Calu3 (cell line): ENCODE measurements around the gene CACNA1C. TPM values are rescaled to one million over a fixed set of nuclear protein-coding genes. Genes with fewer than 3 reads are reported as not detected.

Source experiments
- BruUV-seq: library from RNA; stranded (reverse); fragments of 400-500 nt; replicated peaks from 2 replicates; lab custom pipeline; 2021; lab: Mats Ljungman, UMichigan
- CTCF ChIA-PET: fragments of 300-600 bp; sonication (Branson Sonifier 250); formaldehyde crosslinking; loops from one replicate; lab custom pipeline; 2022; ENCODE audit warnings: antibody characterized with exemption; lab: Charles Lee
- DNase-seq: peaks from one replicate; pipeline ENCODE4 v3.0.0; 2022
- H3K27ac Mint-ChIP-seq: one replicate; pipeline ENCODE4 v1.8.0; 2022; ENCODE audit warnings: mixed read lengths; ENCODE audit not compliant: unreplicated experiment
- H3K27me3 Mint-ChIP-seq: one replicate; pipeline ENCODE4 v1.8.0; 2022; ENCODE audit warnings: mixed read lengths; ENCODE audit not compliant: unreplicated experiment
- H3K36me3 Mint-ChIP-seq: one replicate; pipeline ENCODE4 v1.8.0; 2022; ENCODE audit warnings: mild to moderate bottlenecking, moderate library complexity, mixed read lengths; ENCODE audit not compliant: insufficient read depth, unreplicated experiment
- H3K4me1 Mint-ChIP-seq: one replicate; pipeline ENCODE4 v1.8.0; 2022; ENCODE audit warnings: mild to moderate bottlenecking, low read depth, mixed read lengths; ENCODE audit not compliant: unreplicated experiment
- H3K4me3 Mint-ChIP-seq: one replicate; pipeline ENCODE4 v1.8.0; 2022; ENCODE audit warnings: mild to moderate bottlenecking, low read depth, moderate library complexity, mixed read lengths; ENCODE audit not compliant: unreplicated experiment
- H3K9me3 Mint-ChIP-seq: one replicate; pipeline ENCODE4 v1.8.0; 2022; ENCODE audit warnings: low read depth, mixed read lengths; ENCODE audit not compliant: unreplicated experiment
- CTCF ChIP-seq: fragments of 200-600 bp; IDR thresholded peaks from one replicate; pipeline ENCODE4 v1.8.0; 2022; ENCODE audit warnings: antibody characterized with exemption; ENCODE audit not compliant: unreplicated experiment
- intact Hi-C: fragments of 100-400 bp; cut with micrococcal nuclease; formaldehyde crosslinking; loops from one replicate; pipeline ENCODE4 v1.10.0; 2022; ENCODE audit not compliant: unreplicated experiment
- total RNA-seq: library from RNA; stranded (reverse); gene quantifications from 2 replicates; pipeline ENCODE4 v1.2.3, GENCODE V29; 2022

CACNA1C gene
- total RNA-seq, 1 experiment from 2014 or later: not detected

GRCh38 chr12:2301531-2302461, 249.0 kb downstream of the CACNA1C start:
- H3K27ac Mint-ChIP-seq: no peak overlapping the region
- BruUV-seq: no TSS peak

GRCh38 chr12:2302711-2303580, 250.2 kb downstream of the CACNA1C start:
- BruUV-seq: no TSS peak
- Mint-ChIP-seq H3K4me3 (no peak overlapping the region), H3K9me3 (no peaks in the 10 kb centered on the region), H3K4me1 (no peaks in the 10 kb centered on the region), H3K36me3 (no peaks in the 10 kb centered on the region), H3K27me3 (peaks cover 74% of the 10 kb centered on the region), H3K27ac (no peak overlapping the region)
- intact Hi-C loops: no loop called here
- TF ChIP-seq CTCF: no peak
- DNase-seq: no peak
- CTCF ChIA-PET: no interaction called here

More at GRCh38 chr12:2301531-2302461, 249.0 kb downstream of the CACNA1C start:
- no peak overlapping the region for H3K4me3 Mint-ChIP-seq
- intact Hi-C loops: no loop called here
- no peaks in the 10 kb centered on the region for H3K4me1 Mint-ChIP-seq
- H3K9me3 Mint-ChIP-seq: no peaks in the 10 kb centered on the region
- DNase-seq: no peak
- no peak for TF ChIP-seq CTCF
- H3K36me3 Mint-ChIP-seq: no peaks in the 10 kb centered on the region
- CTCF ChIA-PET: interaction anchor here (1.2 kb wide), 1 partner anchor 11 kb away, joined by 3 read pairs; no protein-coding TSS in a partner anchor
- peaks cover 86% of the 10 kb centered on the region for H3K27me3 Mint-ChIP-seq

- H3K27me3 Mint-ChIP-seq: peaks cover 71% of the 10 kb centered on the region
- CTCF ChIA-PET: no interaction called here
- no peak overlapping the region for H3K4me3 Mint-ChIP-seq
- no peaks in the 10 kb centered on the region for H3K4me1 Mint-ChIP-seq
- no peaks in the 10 kb centered on the region for H3K36me3 Mint-ChIP-seq
- BruUV-seq: no TSS peak
- intact Hi-C loops: no loop called here
- H3K27ac Mint-ChIP-seq: no peak overlapping the region
- no peak for DNase-seq
- no peak for TF ChIP-seq CTCF
- H3K9me3 Mint-ChIP-seq: no peaks in the 10 kb centered on the region
Measured at GRCh38 chr12:2304223-2304622, 251.4 kb downstream of the CACNA1C start.

- no peaks in the 10 kb centered on the region for H3K9me3 Mint-ChIP-seq
- intact Hi-C loops: no loop called here
- peaks cover 57% of the 10 kb centered on the region for H3K27me3 Mint-ChIP-seq
- BruUV-seq: no TSS peak
- H3K4me3 Mint-ChIP-seq: no peak overlapping the region
- H3K4me1 Mint-ChIP-seq: no peaks in the 10 kb centered on the region
- no peaks in the 10 kb centered on the region for H3K36me3 Mint-ChIP-seq
- no peak for TF ChIP-seq CTCF
- no peak for DNase-seq
- no peak overlapping the region for H3K27ac Mint-ChIP-seq
- CTCF ChIA-PET: interaction anchor here (0.6 kb wide), 1 partner anchor 17 kb away, joined by 10 read pairs; no protein-coding TSS in a partner anchor
Measured at GRCh38 chr12:2306012-2306411, 253.2 kb downstream of the CACNA1C start.
